ENCODE measurements around the gene TMEM138.
"Not testable (repeated sequence)": the region's sequence is repeated elsewhere in the genome, so short reads cannot be mapped to it uniquely, and the experiment has no call there.

TMEM138 gene

GRCh38 chr11:61367406-61367805 lies 5.2 kb downstream of the TMEM138 start:
- DNase-seq: no peak

- no peak for DNase-seq
These were observed 6.5 kb downstream of the TMEM138 start for GRCh38 chr11:61368646-61369045.

- DNase-seq: no peak
These were observed 7.5 kb downstream of the TMEM138 start for GRCh38 chr11:61369372-61370348.

GRCh38 chr11:61370349-61371005 lies 8.3 kb downstream of the TMEM138 start:
- DNase-seq: no peak

GRCh38 chr11:61372659-61373420 lies 10.7 kb downstream of the TMEM138 start:
- no peak for DNase-seq

- DNase-seq: no peak
These were observed 13.6 kb downstream of the TMEM138 start for GRCh38 chr11:61375761-61376108.

- DNase-seq: no peak
These were observed 15.4 kb downstream of the TMEM138 start for GRCh38 chr11:61377461-61378160.

GRCh38 chr11:61378713-61379313 lies 16.6 kb downstream of the TMEM138 start:
- DNase-seq: no peak

- DNase-seq: no peak
These were observed 18.7 kb downstream of the TMEM138 start for GRCh38 chr11:61380884-61381283.

GRCh38 chr11:61383859-61384258 lies 21.7 kb downstream of the TMEM138 start:
- DNase-seq: not testable (repeated sequence)

- no peak for DNase-seq
These were observed 22.4 kb downstream of the TMEM138 start for GRCh38 chr11:61384271-61385242.

GRCh38 chr11:61390161-61390560 lies 28.0 kb downstream of the TMEM138 start:
- no peak for DNase-seq

GRCh38 chr11:61392981-61393595 lies 30.9 kb downstream of the TMEM138 start:
- DNase-seq: no peak

- no peak for DNase-seq
These were observed 39.0 kb downstream of the TMEM138 start for GRCh38 chr11:61401173-61401572.

GRCh38 chr11:61401573-61401972 lies 39.4 kb downstream of the TMEM138 start:
- DNase-seq: no peak

- DNase-seq: no peak
These were observed 41.5 kb downstream of the TMEM138 start for GRCh38 chr11:61403658-61404057.

GRCh38 chr11:61404103-61404502 lies 41.9 kb downstream of the TMEM138 start:
- DNase-seq: no peak

GRCh38 chr11:61404641-61405040 lies 42.5 kb downstream of the TMEM138 start:
- DNase-seq: no peak

GRCh38 chr11:61406067-61406466 lies 43.9 kb downstream of the TMEM138 start:
- DNase-seq: no peak

- DNase-seq: no peak
These were observed 45.0 kb downstream of the TMEM138 start for GRCh38 chr11:61406991-61407728.

All from activated T-cell treated with anti-CD3 and anti-CD28 coated beads for 4 hours (primary cell).